Measurements from ENCODE around the gene RHOF. TPM values are rescaled to one million over a fixed set of nuclear protein-coding genes. Genes with fewer than 3 reads are reported as not detected.

RHOF gene
- total RNA-seq, 3 donors from 2014 or later, result 5.8 to 13.1 (median 12.0) TPM

DNA sequence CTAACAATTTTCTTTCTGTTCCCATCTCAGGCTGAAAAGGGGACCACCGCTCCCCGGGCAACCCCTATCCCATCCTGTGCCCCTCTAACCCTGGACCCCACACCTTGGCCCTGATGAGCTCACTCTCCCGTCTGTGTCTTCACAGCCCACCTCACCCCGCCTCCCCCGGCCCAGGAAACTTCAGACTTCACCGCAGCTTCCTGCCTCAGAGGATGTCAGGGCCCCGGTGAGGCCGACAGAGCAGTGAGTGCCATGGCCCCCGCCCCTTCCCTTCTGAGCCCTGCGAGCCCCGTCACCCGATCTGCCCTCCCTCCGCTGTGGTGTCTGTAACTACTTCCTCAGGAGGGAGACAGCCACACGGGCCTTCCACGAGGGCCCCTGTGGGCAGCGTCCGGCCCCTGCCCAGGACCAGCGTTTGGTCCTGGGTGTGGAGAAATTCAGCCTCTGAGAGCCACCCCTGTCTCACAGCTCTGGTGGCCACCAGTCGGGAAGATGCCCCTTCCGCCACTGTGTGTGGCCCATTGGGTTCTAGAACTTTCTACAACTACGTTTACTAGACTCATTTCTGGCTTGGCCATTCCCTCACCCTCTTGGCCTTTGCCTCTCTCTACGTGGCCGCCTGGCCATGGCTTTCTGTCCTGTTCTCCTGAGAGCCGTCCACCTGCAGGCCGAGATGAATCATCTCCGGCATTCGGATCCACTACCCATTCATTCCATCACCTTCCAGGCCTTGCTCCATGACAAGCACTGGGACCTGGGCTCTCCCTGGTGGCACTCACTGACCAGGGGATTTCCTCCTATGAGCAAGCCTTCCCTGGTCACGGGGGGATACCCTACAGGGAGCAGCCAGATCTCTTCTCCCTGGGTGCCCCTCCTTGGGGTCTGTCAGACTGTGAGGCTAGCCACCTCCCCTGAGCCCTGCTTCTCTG is 3.4 kb downstream of the RHOF start:
- no peak overlapping the region for H3K4me3 ChIP-seq
- no peaks in the 10 kb centered on the region for H3K9me3 ChIP-seq
- no peaks in the 10 kb centered on the region for H3K36me3 ChIP-seq
- TF ChIP-seq POLR2A (IDR thresholded peaks at IDR 0.05) (no peak), POLR2AphosphoS5 (IDR thresholded peaks at IDR 0.05) (no peak)
- TF ChIP-seq, protein P1, sequence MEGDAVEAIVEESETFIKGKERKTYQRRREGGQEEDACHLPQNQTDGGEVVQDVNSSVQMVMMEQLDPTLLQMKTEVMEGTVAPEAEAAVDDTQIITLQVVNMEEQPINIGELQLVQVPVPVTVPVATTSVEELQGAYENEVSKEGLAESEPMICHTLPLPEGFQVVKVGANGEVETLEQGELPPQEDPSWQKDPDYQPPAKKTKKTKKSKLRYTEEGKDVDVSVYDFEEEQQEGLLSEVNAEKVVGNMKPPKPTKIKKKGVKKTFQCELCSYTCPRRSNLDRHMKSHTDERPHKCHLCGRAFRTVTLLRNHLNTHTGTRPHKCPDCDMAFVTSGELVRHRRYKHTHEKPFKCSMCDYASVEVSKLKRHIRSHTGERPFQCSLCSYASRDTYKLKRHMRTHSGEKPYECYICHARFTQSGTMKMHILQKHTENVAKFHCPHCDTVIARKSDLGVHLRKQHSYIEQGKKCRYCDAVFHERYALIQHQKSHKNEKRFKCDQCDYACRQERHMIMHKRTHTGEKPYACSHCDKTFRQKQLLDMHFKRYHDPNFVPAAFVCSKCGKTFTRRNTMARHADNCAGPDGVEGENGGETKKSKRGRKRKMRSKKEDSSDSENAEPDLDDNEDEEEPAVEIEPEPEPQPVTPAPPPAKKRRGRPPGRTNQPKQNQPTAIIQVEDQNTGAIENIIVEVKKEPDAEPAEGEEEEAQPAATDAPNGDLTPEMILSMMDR (IDR thresholded peaks at IDR 0.05), result no peak
- no peak for DNase-seq (ENCODE audit: low spot score in 2 of 2)
- intact Hi-C loops (cut with DNase I; ENCODE audit: low total_unique reads), result loop anchor here (5.0 kb wide), 1 partner anchor 517 kb away; no protein-coding TSS in a partner anchor
- H3K27me3 ChIP-seq, result no peaks in the 10 kb centered on the region
- H3K27ac ChIP-seq, result peak overlapping the region; percentile 25 to 74
- H3K4me1 ChIP-seq, result peaks cover 0 to 5% of the 10 kb centered on the region in 2 donors

DNA sequence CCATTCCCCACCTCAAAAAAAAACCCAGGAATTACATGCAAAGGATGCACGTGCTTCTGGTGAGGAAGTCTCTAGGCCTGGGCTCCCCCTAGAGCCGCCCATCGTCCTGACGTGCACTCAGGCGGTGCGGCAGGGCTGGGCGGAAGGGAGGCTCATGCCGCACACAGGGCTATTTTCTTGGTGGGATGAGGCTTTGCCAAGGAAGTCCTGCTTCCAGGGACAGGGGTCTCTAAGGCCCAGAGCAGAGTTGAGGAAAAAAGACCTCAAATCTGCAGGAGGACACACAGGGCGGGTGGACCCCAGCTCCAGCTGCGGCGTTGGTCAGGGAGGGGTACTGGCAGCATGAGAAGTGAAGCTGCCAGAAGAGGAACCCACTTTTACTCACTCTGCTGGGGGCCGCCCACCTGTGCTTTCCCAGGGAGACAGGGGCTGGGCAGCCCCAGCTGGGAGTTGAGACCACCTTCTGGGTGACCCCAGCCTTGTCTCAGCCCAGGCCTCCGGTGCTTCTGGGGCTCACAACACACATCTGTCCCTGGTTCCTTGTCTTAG is 4.2 kb downstream of the RHOF start:
- no peak for DNase-seq (ENCODE audit: low spot score in 2 of 2)
- H3K27ac ChIP-seq, result peak overlapping the region; percentile 25 to 74
- peaks cover 0 to under 1% of the 10 kb centered on the region in 2 donors for H3K4me1 ChIP-seq
- no peaks in the 10 kb centered on the region for H3K27me3 ChIP-seq
- TF ChIP-seq POLR2A (IDR thresholded peaks at IDR 0.05), result no peak
- no peak for TF ChIP-seq POLR2AphosphoS5 (IDR thresholded peaks at IDR 0.05)
- TF ChIP-seq, protein P1 (IDR thresholded peaks at IDR 0.05), result no peak
- H3K9me3 ChIP-seq, result no peaks in the 10 kb centered on the region
- intact Hi-C loops (cut with DNase I; ENCODE audit: low total_unique reads), result no loop called here
- no peak overlapping the region for H3K4me3 ChIP-seq
- H3K36me3 ChIP-seq, result no peaks in the 10 kb centered on the region

GRCh38 chr12:121788176-121788818 is 5.2 kb downstream of the RHOF start:
- no peaks in the 10 kb centered on the region for H3K9me3 ChIP-seq
- TF ChIP-seq POLR2AphosphoS5 (IDR thresholded peaks at IDR 0.05) (no peak), POLR2A (IDR thresholded peaks at IDR 0.05) (no peak)
- TF ChIP-seq, protein P1 (IDR thresholded peaks at IDR 0.05), result no peak
- H3K27me3 ChIP-seq, result no peaks in the 10 kb centered on the region
- H3K4me1 ChIP-seq, result no peaks in the 10 kb centered on the region
- no peak overlapping the region for H3K27ac ChIP-seq
- H3K4me3 ChIP-seq, result no peak overlapping the region
- intact Hi-C loops (cut with DNase I; ENCODE audit: low total_unique reads), result no loop called here
- no peak for DNase-seq (ENCODE audit: low spot score in 2 of 2)
- no peaks in the 10 kb centered on the region for H3K36me3 ChIP-seq

- TF ChIP-seq POLR2AphosphoS5 (IDR thresholded peaks at IDR 0.05), result no peak
- TF ChIP-seq POLR2A (IDR thresholded peaks at IDR 0.05), result no peak
- TF ChIP-seq, protein P1 (IDR thresholded peaks at IDR 0.05), result no peak
- no peak for DNase-seq (ENCODE audit: low spot score in 2 of 2)
- Histone ChIP-seq H3K36me3 (no peaks in the 10 kb centered on the region), H3K4me3 (no peak overlapping the region), H3K9me3 (no peaks in the 10 kb centered on the region), H3K4me1 (no peaks in the 10 kb centered on the region), H3K27me3 (no peaks in the 10 kb centered on the region), H3K27ac (peak overlapping the region in 1 of 2 donors; percentile 69)
- intact Hi-C loops (cut with DNase I; ENCODE audit: low total_unique reads), result no loop called here
Measured at GRCh38 chr12:121787063-121788025, 6.1 kb downstream of the RHOF start.

Data from breast epithelium (tissue), 4 donors.